ENCODE results near the gene COG1.

Gene COG1

DNA sequence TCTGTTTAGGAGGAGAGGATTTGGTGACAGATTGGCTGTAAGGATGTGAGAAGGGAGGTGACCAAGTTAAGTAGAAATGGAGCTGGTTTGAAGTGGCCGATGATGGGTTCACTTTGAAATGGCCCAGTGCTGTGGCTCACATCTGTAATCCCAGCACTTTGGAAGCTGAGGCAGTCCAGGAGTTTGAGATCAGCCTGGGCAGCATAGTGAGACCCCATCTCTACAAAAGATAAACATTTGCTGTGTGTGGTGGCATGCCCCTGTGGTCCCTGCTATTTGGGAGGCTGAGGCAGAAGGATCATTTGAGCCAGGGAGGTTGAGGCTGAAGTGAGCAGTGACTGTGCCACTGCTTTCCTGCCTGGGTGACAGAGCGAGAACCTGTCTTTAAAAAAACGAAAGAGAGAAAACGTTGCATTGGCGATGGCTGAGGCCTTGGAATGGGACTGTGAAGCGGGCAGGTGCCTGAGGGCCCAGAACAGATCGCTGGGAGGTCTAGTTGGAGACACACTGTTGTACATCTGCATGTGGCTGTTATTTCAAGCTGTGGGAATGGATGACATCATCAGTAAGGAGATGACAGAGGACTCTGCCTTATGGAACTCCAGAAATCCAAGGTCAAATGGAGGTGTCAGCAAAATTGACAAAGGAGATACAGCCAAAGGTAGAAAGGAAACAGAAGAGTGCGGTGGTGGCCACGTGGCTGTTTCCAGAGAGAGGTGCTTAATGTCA is 5.5 kb downstream of the COG1 start:
- in situ Hi-C loops (cut with HindIII; ENCODE audit: low sequenced_read_pairs) = no loop called here

- in situ Hi-C loops (cut with HindIII; ENCODE audit: low sequenced_read_pairs) = no loop called here
These were observed 6.0 kb downstream of the COG1 start for GRCh38 chr17:73198930-73199260.

GRCh38 chr17:73199751-73200317 is 7.0 kb downstream of the COG1 start:
- in situ Hi-C loops (cut with HindIII; ENCODE audit: low sequenced_read_pairs) = no loop called here

GRCh38 chr17:73200476-73200875 is 7.6 kb downstream of the COG1 start:
- in situ Hi-C loops (cut with HindIII; ENCODE audit: low sequenced_read_pairs) = no loop called here

GRCh38 chr17:73201215-73202069 is 8.6 kb downstream of the COG1 start:
- in situ Hi-C loops (cut with HindIII; ENCODE audit: low sequenced_read_pairs) = no loop called here

DNA sequence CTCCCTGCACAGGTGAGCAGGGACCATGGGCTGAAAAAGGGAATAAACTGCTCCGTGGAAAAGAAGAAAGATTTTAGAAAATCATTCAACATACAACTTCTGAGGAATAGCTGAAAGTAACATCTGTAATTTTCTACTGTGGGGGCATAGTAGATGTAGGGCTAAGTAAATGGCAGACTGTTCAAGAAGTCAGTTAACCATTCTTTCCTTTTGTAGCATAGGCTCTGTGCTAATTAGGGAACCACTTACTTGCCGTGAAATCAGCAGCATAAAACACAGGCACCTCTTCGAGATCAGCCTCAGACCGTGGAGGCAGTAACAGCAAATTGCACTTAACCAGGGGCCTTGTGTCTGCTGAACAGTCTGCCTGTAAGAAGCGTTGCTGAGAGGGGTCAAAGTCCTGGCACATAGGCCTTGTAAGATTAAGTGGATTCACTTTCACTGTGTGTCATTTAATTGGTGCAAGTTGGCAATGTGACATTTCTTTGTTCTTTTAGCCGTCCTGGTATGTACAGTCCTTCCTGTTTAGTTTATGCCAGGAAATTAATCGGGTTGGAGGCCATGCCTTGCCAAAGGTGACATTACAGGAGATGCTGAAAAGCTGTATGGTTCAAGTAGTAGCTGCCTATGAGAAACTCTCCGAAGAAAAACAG is 10.4 kb downstream of the COG1 start:
- in situ Hi-C loops (cut with HindIII; ENCODE audit: low sequenced_read_pairs) = no loop called here

DNA sequence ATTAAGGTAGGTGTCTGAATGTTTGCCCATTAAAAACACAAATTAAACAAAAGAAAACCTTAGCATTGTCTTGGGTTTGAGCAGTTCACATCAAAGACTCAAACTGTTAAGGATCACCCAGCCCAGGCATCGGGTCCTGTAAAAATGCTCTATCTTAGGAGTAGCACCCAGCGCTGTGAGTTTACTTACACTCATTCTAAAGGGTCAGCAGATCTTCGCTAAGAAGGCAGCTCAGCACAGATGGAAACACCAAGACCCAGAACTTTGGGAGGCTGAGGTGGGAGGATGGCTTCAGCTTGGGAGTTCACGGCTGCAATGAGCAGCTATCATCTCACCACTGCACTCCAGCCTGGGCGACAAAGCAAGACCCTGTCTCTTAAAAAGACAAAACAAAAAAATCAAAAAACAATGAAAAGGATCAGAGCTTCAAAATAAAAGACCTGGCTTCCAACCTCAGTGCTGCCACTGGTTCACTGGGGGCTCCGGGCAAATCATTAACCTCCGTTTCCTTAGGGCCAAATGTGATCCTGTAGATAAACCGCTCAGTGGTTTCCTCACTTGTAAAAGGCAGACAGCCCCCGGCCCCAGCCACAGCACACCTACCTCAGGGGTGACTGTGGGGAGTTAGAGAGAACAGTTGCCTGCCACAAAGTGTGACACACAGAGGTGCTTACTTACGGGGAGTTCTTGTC is 11.1 kb downstream of the COG1 start:
- in situ Hi-C loops (cut with HindIII; ENCODE audit: low sequenced_read_pairs) = no loop called here

DNA sequence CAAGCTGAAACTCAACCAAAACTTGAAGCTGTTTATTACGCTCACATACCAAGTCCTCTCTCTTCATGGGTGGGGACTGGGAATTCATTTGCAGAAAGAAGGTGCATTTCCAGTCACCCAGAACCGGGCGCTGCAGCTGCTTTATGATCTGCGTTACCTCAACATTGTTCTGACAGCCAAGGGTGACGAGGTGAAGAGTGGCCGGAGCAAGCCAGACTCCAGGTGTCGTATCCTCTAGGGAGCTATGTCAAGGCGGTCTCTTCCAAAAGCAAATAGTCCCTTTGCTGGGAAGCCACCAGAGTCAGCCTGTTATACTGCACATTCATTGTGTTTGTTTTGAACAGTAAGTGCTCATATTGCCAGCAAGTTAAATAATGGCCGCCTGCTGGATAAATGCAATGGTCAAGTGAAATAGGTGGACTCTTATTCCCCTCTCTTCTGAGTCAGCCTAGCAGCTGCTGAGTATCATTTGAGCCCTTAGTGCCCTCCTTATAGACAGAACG is 12.7 kb downstream of the COG1 start:
- in situ Hi-C loops (cut with HindIII; ENCODE audit: low sequenced_read_pairs) = no loop called here

- in situ Hi-C loops (cut with HindIII; ENCODE audit: low sequenced_read_pairs) = no loop called here
These were observed 15.4 kb downstream of the COG1 start for GRCh38 chr17:73208139-73208827.

- in situ Hi-C loops (cut with HindIII; ENCODE audit: low sequenced_read_pairs) = no loop called here
These were observed 16.6 kb downstream of the COG1 start for GRCh38 chr17:73209436-73209835.

GRCh38 chr17:73210002-73210678 is 17.3 kb downstream of the COG1 start:
- in situ Hi-C loops (cut with HindIII; ENCODE audit: low sequenced_read_pairs) = no loop called here

- in situ Hi-C loops (cut with HindIII; ENCODE audit: low sequenced_read_pairs) = no loop called here
These were observed 18.9 kb downstream of the COG1 start for GRCh38 chr17:73211745-73212144.

GRCh38 chr17:73214008-73214407 is 21.2 kb downstream of the COG1 start:
- in situ Hi-C loops (cut with HindIII; ENCODE audit: low sequenced_read_pairs) = no loop called here

DNA sequence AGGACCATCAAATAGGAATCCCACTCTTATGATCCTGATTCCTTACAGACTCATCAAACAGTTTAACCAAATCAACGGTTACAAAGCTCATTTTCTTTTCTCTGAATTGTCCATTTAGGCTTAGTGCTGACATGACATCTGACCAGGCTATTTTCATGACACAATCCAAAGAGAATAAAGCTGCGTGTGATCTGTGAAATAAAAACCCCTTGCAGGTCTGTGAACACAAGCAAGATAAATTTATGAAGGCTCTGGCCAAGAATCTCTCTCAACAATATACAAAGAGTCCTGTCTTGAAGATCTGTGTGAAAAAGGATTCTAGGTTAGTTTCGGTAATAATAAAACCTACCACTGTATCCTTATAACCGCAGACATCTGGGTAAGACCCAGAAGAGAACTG is 22.0 kb downstream of the COG1 start:
- in situ Hi-C loops (cut with HindIII; ENCODE audit: low sequenced_read_pairs) = no loop called here

- in situ Hi-C loops (cut with HindIII; ENCODE audit: low sequenced_read_pairs) = no loop called here
These were observed 22.6 kb downstream of the COG1 start for GRCh38 chr17:73215447-73215846.

- in situ Hi-C loops (cut with HindIII; ENCODE audit: low sequenced_read_pairs) = no loop called here
These were observed 30.9 kb downstream of the COG1 start for GRCh38 chr17:73223626-73224230.

DNA sequence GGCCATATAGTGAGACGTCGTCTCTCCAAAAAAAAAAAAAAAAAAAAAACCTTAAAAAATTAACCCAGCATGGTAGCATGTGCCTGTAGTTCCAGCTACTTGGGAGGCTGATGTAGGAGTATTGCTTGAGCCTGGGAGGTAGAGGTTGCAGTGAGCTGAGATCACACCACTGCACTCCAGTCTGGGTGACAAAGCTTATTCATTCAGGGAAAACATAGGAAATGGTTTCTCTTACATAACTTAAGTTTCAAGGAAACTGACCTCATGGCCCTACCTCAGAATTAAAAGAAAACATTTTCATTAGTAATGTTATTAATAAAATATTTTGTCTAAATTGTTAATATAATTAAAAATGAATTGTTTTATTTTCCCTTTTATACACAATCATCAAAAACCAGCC is 31.4 kb downstream of the COG1 start:
- in situ Hi-C loops (cut with HindIII; ENCODE audit: low sequenced_read_pairs) = no loop called here

DNA sequence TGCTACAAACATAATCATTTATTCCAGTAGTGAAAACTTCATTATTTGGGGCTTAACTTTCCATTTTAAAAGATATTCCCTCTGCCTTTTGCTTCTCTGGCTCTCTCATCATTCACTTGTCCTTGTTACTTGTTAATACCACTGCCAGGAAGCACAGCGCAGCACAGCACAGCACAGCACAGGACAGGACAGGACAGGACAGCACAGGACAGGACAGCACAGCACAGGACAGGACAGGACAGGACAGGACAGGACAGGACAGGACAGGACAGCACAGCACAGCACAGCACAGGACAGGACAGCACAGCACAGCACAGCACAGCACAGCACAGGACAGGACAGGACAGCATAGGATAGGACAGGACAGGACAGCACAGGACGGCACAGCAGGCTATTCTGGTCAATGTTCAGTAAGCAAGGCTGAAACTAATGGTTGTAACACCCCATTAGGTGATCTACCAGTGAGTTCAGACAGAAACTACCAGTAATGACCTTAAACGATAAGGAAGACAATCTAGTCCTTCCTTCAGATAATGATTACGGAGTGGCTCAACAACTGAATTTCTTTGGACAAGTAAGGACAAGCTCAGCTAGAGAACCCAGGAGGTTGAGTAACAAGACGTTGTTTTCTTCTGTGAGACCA is 31.9 kb downstream of the COG1 start:
- in situ Hi-C loops (cut with HindIII; ENCODE audit: low sequenced_read_pairs) = no loop called here

Measured in DLD1 (cell line).